GM06990 (cell line): Measurements from ENCODE around the gene MOCOS.
"Not testable (repeated sequence)": the region's sequence is repeated elsewhere in the genome, so short reads cannot be mapped to it uniquely, and the experiment has no call there.

Source experiments
- DNase-seq: peaks from one replicate; pipeline ENCODE4 v3.0.0-alpha.2; 2011; ENCODE audit not compliant: insufficient read length; ENCODE audit errors: extremely low read depth
- H3K27me3 ChIP-seq: replicated peaks from 2 replicates; pipeline ENCODE4 v1.6.0; 2011; ENCODE audit warnings: low read length; ENCODE audit not compliant: control insufficient read depth, insufficient read depth
- H3K36me3 ChIP-seq: 2 replicates; pipeline ENCODE4 v1.5.1; 2011; ENCODE audit warnings: low read length; ENCODE audit not compliant: control insufficient read depth, insufficient read depth
- H3K4me3 ChIP-seq: replicated peaks from 2 replicates; pipeline ENCODE4 v1.5.1; 2011; ENCODE audit warnings: low read depth, mild to moderate bottlenecking, control low read depth, low read length
- TF ChIP-seq, protein P1 (sequence below): IDR thresholded peaks from 2 replicates; pipeline ENCODE4 v1.5.1; 2011; ENCODE audit warnings: low read length, control low read depth, mild to moderate bottlenecking, inconsistent platforms; ENCODE audit not compliant: insufficient read depth, poor library complexity, severe bottlenecking

MOCOS gene

DNA sequence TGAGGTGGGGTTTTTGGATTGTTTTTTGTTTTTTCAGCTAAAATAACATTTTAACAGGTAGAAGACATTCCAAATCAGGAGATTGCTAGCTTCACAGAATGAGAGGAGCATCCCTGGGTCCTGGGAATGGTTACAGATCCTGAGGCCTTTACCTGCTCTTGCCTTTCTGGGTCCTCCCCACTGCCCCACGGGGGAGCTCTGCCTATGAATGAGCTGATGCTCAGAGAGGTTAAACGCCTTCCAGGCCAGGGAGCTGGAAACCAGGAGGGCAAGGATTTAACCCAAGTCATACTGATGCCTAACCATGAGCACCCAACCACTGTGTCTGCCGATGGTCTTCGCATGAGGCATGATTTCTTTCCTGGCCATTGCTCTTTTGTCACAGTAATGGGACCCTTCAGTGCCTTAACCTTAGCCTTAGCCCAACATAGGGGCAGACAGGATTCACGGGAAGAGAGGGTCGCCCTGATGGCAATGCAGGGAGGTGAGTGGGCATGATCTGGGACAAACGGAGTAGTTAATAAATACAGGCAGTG is 16.1 kb downstream of the MOCOS start:
- TF ChIP-seq, protein P1, sequence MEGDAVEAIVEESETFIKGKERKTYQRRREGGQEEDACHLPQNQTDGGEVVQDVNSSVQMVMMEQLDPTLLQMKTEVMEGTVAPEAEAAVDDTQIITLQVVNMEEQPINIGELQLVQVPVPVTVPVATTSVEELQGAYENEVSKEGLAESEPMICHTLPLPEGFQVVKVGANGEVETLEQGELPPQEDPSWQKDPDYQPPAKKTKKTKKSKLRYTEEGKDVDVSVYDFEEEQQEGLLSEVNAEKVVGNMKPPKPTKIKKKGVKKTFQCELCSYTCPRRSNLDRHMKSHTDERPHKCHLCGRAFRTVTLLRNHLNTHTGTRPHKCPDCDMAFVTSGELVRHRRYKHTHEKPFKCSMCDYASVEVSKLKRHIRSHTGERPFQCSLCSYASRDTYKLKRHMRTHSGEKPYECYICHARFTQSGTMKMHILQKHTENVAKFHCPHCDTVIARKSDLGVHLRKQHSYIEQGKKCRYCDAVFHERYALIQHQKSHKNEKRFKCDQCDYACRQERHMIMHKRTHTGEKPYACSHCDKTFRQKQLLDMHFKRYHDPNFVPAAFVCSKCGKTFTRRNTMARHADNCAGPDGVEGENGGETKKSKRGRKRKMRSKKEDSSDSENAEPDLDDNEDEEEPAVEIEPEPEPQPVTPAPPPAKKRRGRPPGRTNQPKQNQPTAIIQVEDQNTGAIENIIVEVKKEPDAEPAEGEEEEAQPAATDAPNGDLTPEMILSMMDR = no peak
- Histone ChIP-seq H3K4me3 (no peak overlapping the region), H3K27me3 (no peaks in the 10 kb centered on the region), H3K36me3 (no peaks in the 10 kb centered on the region)
- DNase-seq = no peak

DNA sequence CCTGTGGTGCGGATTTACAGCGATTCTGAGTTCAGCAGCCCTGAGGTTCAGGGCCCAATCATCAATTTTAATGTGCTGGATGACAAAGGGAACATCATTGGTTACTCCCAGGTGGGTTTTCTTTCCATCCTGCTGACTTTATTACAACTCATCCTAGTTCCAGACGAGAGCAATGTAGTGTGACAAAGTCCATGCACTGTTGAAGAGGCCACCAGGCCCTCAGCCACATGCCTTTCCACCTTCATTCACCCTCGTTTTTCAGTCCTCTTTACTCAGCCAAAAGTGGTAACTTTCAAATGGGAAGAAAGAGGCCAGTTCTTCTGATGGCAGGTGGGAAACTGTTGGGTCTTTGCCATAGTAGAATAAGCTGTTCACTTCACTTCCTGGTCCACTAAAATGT is 17.9 kb downstream of the MOCOS start:
- TF ChIP-seq, protein P1 = no peak

GRCh38 chr18:36207303-36207702 is 20.0 kb downstream of the MOCOS start:
- TF ChIP-seq, protein P1 = no peak
- Histone ChIP-seq H3K36me3 (no peaks in the 10 kb centered on the region), H3K4me3 (no peak overlapping the region), H3K27me3 (no peaks in the 10 kb centered on the region)
- no peak for DNase-seq

More for the DNA sequence above, 17.9 kb downstream of the MOCOS start:
- no peak for DNase-seq
- Histone ChIP-seq H3K27me3 (no peaks in the 10 kb centered on the region), H3K36me3 (no peaks in the 10 kb centered on the region), H3K4me3 (no peak overlapping the region)

DNA sequence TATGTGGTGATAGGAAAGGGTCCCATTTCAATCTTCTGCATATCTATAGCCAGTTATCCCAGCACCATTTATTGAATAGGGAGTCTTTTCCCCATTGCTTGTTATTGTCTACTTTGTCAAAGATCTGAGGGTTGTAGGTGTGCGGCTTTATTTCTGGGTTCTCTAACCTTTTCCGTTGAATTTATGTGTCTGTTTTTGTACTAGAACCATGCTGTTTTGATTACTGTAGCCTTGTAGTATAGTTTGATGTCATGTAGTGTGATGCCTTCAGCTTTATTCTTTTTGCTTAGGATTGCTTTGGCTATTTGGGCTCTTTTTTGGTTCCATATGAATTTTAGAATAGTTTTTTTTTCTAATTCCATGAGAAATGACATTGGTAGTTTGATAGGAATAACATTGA is 20.7 kb downstream of the MOCOS start:
- H3K36me3 ChIP-seq = not testable (repeated sequence)

GRCh38 chr18:36211612-36212065 is 24.3 kb downstream of the MOCOS start:
- Histone ChIP-seq H3K36me3 (no peaks in the 10 kb centered on the region; the same call in 1 of the 2 replicates), H3K27me3 (no peaks in the 10 kb centered on the region), H3K4me3 (no peak overlapping the region)
- DNase-seq = no peak
- TF ChIP-seq, protein P1 = no peak

More for the DNA sequence above, 20.7 kb downstream of the MOCOS start:
- not testable (repeated sequence) for DNase-seq, H3K27me3 ChIP-seq, H3K4me3 ChIP-seq

DNA sequence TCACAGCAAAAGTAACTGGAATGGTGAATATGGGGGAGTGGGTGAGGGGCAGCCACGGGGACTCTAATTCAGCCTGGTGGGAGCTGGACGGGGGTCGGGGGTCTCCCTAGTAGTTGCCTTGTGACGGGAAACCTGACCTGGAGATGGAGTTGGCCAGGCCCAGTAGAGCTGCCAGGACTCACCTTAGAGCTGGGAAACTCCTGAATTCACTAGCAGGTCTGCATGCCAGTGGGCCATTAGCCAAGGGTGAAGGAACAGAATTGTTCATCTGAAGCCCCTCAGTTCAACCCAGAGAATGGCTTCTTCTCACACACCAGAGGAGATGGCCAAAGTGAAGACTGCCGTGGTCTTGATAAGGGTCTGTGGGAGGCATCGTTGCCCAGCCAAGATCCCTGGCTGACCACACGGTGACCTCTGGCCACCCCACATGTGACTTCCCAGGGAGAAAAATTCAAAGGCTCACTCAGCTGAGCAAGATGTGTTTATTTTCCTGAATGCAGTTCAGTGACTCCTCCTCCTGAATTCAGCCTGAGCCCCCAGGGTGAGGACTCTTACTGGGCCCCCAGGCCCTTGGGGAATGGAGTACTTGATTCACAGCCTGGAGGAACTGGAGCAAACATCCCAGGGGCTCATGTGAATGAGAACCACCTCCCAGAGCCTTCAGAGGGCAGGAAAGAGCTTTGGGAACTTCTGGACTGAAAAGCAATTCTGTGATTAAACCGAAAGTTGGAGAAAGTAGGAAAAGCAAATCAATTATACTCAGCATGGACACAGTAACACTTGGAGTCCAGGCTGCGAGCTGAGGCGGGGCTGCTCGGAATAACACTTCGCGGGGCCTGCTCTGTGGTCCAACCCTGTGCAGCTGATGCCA is 25.2 kb downstream of the MOCOS start:
- DNase-seq = no peak
- Histone ChIP-seq H3K36me3 (no peaks in the 10 kb centered on the region; the same call in 1 of the 2 replicates), H3K27me3 (no peaks in the 10 kb centered on the region), H3K4me3 (no peak overlapping the region)
- TF ChIP-seq, protein P1 = no peak
